Fibroblast of lung (primary cell): Measurements from ENCODE around the gene NHLH1. TPM values are rescaled to one million over a fixed set of nuclear protein-coding genes. Genes with fewer than 3 reads are reported as not detected.
A peak's percentile ranks its signal among the peaks of the same experiment; 100 is the strongest.

Source experiments
- DNase-seq, 2 donors: peaks; one replicate each; pipeline versions ENCODE4 v3.0.0 to v3.0.0-alpha.2; 2010; ENCODE audit warnings: low read depth in 2 of 2
- H2AFZ ChIP-seq: 2 replicates; pipeline ENCODE4 v1.5.1; 2012; ENCODE audit warnings: low read length, control low read depth, inconsistent platforms
- H3K27ac ChIP-seq: 2 replicates; pipeline ENCODE4 v1.5.1; 2011; ENCODE audit warnings: low read length, control low read depth; ENCODE audit not compliant: insufficient read depth
- H3K27me3 ChIP-seq: 2 replicates; pipeline ENCODE4 v1.5.1; 2011; ENCODE audit warnings: mild to moderate bottlenecking, low read length; ENCODE audit not compliant: control insufficient read depth, insufficient read depth
- H3K36me3 ChIP-seq: 2 replicates; pipeline ENCODE4 v1.5.1; 2011; ENCODE audit warnings: low read length; ENCODE audit not compliant: control insufficient read depth, insufficient read depth
- H3K4me1 ChIP-seq: 2 replicates; pipeline ENCODE4 v1.5.1; 2011; ENCODE audit warnings: low read length; ENCODE audit not compliant: control insufficient read depth, insufficient read depth; ENCODE audit errors: extremely low read depth
- H3K4me2 ChIP-seq: 2 replicates; pipeline ENCODE4 v1.5.1; 2011; ENCODE audit warnings: low read length, control low read depth; ENCODE audit not compliant: insufficient read depth; ENCODE audit errors: extremely low read depth
- H3K4me3 ChIP-seq, 4 experiments: fragments of 200-600 bp in 1 of 4; sonication (generic) in 1 of 4; replicated peaks in 1 of 4; 2 replicates each; pipeline ENCODE4 v1.5.1; 2011 to 2016; ENCODE audit warnings: low read length in 4 of 4, low read depth in 3 of 4, mild to moderate bottlenecking in 3 of 4, control low read depth in 2 of 4, inconsistent platforms in 1 of 4, mixed read lengths in 1 of 4; ENCODE audit not compliant: insufficient read depth in 1 of 4; ENCODE audit errors: control extremely low read depth in 1 of 4
- H3K79me2 ChIP-seq: 2 replicates; pipeline ENCODE4 v1.5.1; 2012; ENCODE audit warnings: mild to moderate bottlenecking, low read length, inconsistent platforms; ENCODE audit not compliant: control insufficient read depth, insufficient read depth
- H3K9ac ChIP-seq: 2 replicates; pipeline ENCODE4 v1.5.1; 2011; ENCODE audit warnings: mild to moderate bottlenecking, low read length, control low read depth; ENCODE audit not compliant: insufficient read depth
- H3K9me3 ChIP-seq: 2 replicates; pipeline ENCODE4 v1.5.1; 2012; ENCODE audit warnings: low read depth, low read length; ENCODE audit not compliant: control insufficient read depth, insufficient read depth
- H4K20me1 ChIP-seq: 2 replicates; pipeline ENCODE4 v1.5.1; 2011; ENCODE audit warnings: low read length; ENCODE audit not compliant: control insufficient read depth, insufficient read depth; ENCODE audit errors: extremely low read depth
- CTCF ChIP-seq, 2 donors: IDR thresholded peaks in 1 of 2; conservative IDR thresholded peaks in 1 of 2; 1 replicate in 1 of 2; 2 replicates in 1 of 2; pipeline ENCODE4 v1.5.1; 2011 to 2012; ENCODE audit warnings: low read length in 2 of 2, control low read depth in 1 of 2, inconsistent platforms in 1 of 2, low read depth in 1 of 2, mild to moderate bottlenecking in 1 of 2
- EZH2 ChIP-seq: IDR thresholded peaks from 2 replicates; pipeline ENCODE4 v1.5.1; 2012; ENCODE audit warnings: low read length, control low read depth, mild to moderate bottlenecking; ENCODE audit errors: missing control alignments
- polyA plus RNA-seq, 2 donors: library from polyadenylated mRNA; depleted of rRNA in 1 of 2; stranded (reverse) in 1 of 2; unstranded in 1 of 2; fragments of >200 nt; gene quantifications; 2 replicates each; pipeline ENCODE4 v1.2.1, GENCODE V29; 2011 to 2012; ENCODE audit warnings: missing spikeins in 1 of 2
- total RNA-seq: library from RNA; depleted of rRNA; stranded (reverse); fragments of >200 nt; gene quantifications from 2 replicates; pipeline ENCODE4 v1.2.1, GENCODE V29; 2014

Gene NHLH1
- total and polyA plus RNA-seq, 2 donors (not counting 1 experiment from before 2014, with no cell fraction given) = 0.05 TPM; not detected in 1

GRCh38 chr1:160344241-160344640 is 22.6 kb upstream of the NHLH1 start:
- H4K20me1 ChIP-seq = no peaks in the 10 kb centered on the region
- peak overlapping the region; percentile 81 to 100 (median 94) for H3K4me3 ChIP-seq
- peaks cover 5% of the 10 kb centered on the region for H3K36me3 ChIP-seq
- peak overlapping the region; percentile 72 for H3K4me2 ChIP-seq
- no peaks in the 10 kb centered on the region for H3K9me3 ChIP-seq
- H3K9ac ChIP-seq = no peak overlapping the region
- peaks cover 58% of the 10 kb centered on the region for H3K79me2 ChIP-seq
- H3K27ac ChIP-seq = peak overlapping the region; percentile 98
- no peak for DNase-seq
- no peak overlapping the region for H2AFZ ChIP-seq
- H3K27me3 ChIP-seq = no peaks in the 10 kb centered on the region
- no peak for TF ChIP-seq EZH2
- H3K4me1 ChIP-seq = peaks cover 3% of the 10 kb centered on the region

- H3K27me3 ChIP-seq = no peaks in the 10 kb centered on the region
- no peak for TF ChIP-seq CTCF (conservative IDR thresholded peaks at IDR 0.05 in 1 of 2, IDR thresholded peaks at IDR 0.05 in 1 of 2; ENCODE audit: low read depth in 1 of 2, low read length in 2 of 2)
- TF ChIP-seq EZH2 = no peak
- no peak overlapping the region for H2AFZ ChIP-seq
- H3K4me3 ChIP-seq = no peak overlapping the region
- no peak overlapping the region for H3K4me2 ChIP-seq
- H3K27ac ChIP-seq = no peak overlapping the region
- no peak overlapping the region for H3K9ac ChIP-seq
- DNase-seq = no peak
- H3K79me2 ChIP-seq = peaks cover 51% of the 10 kb centered on the region
- H3K4me1 ChIP-seq = peaks cover 3% of the 10 kb centered on the region
- H4K20me1 ChIP-seq = no peaks in the 10 kb centered on the region
- no peaks in the 10 kb centered on the region for H3K9me3 ChIP-seq
- H3K36me3 ChIP-seq = peaks cover 3% of the 10 kb centered on the region
These were observed 21.9 kb upstream of the NHLH1 start for GRCh38 chr1:160344936-160345335.

GRCh38 chr1:160346463-160346862 is 20.4 kb upstream of the NHLH1 start:
- Histone ChIP-seq H3K36me3 (peaks cover 6% of the 10 kb centered on the region), H3K79me2 (peaks cover 36% of the 10 kb centered on the region), H3K27me3 (no peaks in the 10 kb centered on the region), H3K4me2 (no peak overlapping the region), H2AFZ (no peak overlapping the region), H3K27ac (no peak overlapping the region), H4K20me1 (no peaks in the 10 kb centered on the region), H3K4me3 (no peak overlapping the region), H3K4me1 (peaks cover 2% of the 10 kb centered on the region), H3K9me3 (no peaks in the 10 kb centered on the region), H3K9ac (no peak overlapping the region)
- TF ChIP-seq CTCF (conservative IDR thresholded peaks at IDR 0.05 in 1 of 2, IDR thresholded peaks at IDR 0.05 in 1 of 2; ENCODE audit: low read depth in 1 of 2, low read length in 2 of 2) = no peak
- no peak for TF ChIP-seq EZH2
- DNase-seq = no peak
